ENCODE measurements around the gene MPG.

The MPG gene

GRCh38 chr16:114327-114726 is 36.3 kb downstream of the MPG start:
- H4K20me1 ChIP-seq (ENCODE audit: insufficient read depth): no peaks in the 10 kb centered on the region
- no peaks in the 10 kb centered on the region for H3K79me2 ChIP-seq (ENCODE audit: insufficient read depth, low read depth)
- no peak overlapping the region for H3K4me3 ChIP-seq (IDR thresholded peaks at IDR 0.05; ENCODE audit: insufficient read depth, low read depth, low read length)
- no peaks in the 10 kb centered on the region for H3K36me3 ChIP-seq (ENCODE audit: insufficient read depth)
- no peak overlapping the region for H2AFZ ChIP-seq (ENCODE audit: low read depth)
- no peaks in the 10 kb centered on the region for H3K27me3 ChIP-seq (ENCODE audit: insufficient read depth, low read depth)
- no peak for TF ChIP-seq CTCF (conservative IDR thresholded peaks at IDR 0.05; ENCODE audit: low read depth, low read length)
- H3K9ac ChIP-seq: no peak overlapping the region
- H3K4me1 ChIP-seq (ENCODE audit: low read depth, poor library complexity, severe bottlenecking): peaks cover 23% of the 10 kb centered on the region
- no peak overlapping the region for H3K4me2 ChIP-seq
- H3K27ac ChIP-seq: no peak overlapping the region

GRCh38 chr16:116015-116414 is 38.0 kb downstream of the MPG start:
- H3K27me3 ChIP-seq (ENCODE audit: insufficient read depth, low read depth): no peaks in the 10 kb centered on the region
- no peaks in the 10 kb centered on the region for H3K79me2 ChIP-seq (ENCODE audit: insufficient read depth, low read depth)
- H3K27ac ChIP-seq: no peak overlapping the region
- no peak overlapping the region for H3K9ac ChIP-seq
- TF ChIP-seq CTCF (conservative IDR thresholded peaks at IDR 0.05; ENCODE audit: low read depth, low read length): no peak
- H3K4me1 ChIP-seq (ENCODE audit: low read depth, poor library complexity, severe bottlenecking): peaks cover 23% of the 10 kb centered on the region
- no peak overlapping the region for H3K4me3 ChIP-seq (IDR thresholded peaks at IDR 0.05; ENCODE audit: insufficient read depth, low read depth, low read length)
- no peak overlapping the region for H2AFZ ChIP-seq (ENCODE audit: low read depth)
- peaks cover 3% of the 10 kb centered on the region; the same call in 1 of the 2 replicates for H4K20me1 ChIP-seq (ENCODE audit: insufficient read depth)
- no peak overlapping the region for H3K4me2 ChIP-seq
- H3K36me3 ChIP-seq (ENCODE audit: insufficient read depth): no peaks in the 10 kb centered on the region

- peaks cover 3% of the 10 kb centered on the region; the same call in 1 of the 2 replicates for H4K20me1 ChIP-seq (ENCODE audit: insufficient read depth)
- H3K4me3 ChIP-seq (IDR thresholded peaks at IDR 0.05; ENCODE audit: insufficient read depth, low read depth, low read length): no peak overlapping the region
- peak; percentile 95 for TF ChIP-seq CTCF (conservative IDR thresholded peaks at IDR 0.05; ENCODE audit: low read depth, low read length)
- no peak overlapping the region for H3K9ac ChIP-seq
- H3K27me3 ChIP-seq (ENCODE audit: insufficient read depth, low read depth): no peaks in the 10 kb centered on the region
- no peak overlapping the region for H3K4me2 ChIP-seq
- H2AFZ ChIP-seq (ENCODE audit: low read depth): no peak overlapping the region
- H3K4me1 ChIP-seq (ENCODE audit: low read depth, poor library complexity, severe bottlenecking): peaks cover 23% of the 10 kb centered on the region
- H3K36me3 ChIP-seq (ENCODE audit: insufficient read depth): no peaks in the 10 kb centered on the region
- H3K27ac ChIP-seq: no peak overlapping the region
- H3K79me2 ChIP-seq (ENCODE audit: insufficient read depth, low read depth): no peaks in the 10 kb centered on the region
Measured at GRCh38 chr16:117379-118365, 39.6 kb downstream of the MPG start.

GRCh38 chr16:118857-119256 is 40.8 kb downstream of the MPG start:
- TF ChIP-seq CTCF (conservative IDR thresholded peaks at IDR 0.05; ENCODE audit: low read depth, low read length): no peak
- Histone ChIP-seq H3K4me2 (no peak overlapping the region), H3K27ac (no peak overlapping the region), H3K79me2 (ENCODE audit: insufficient read depth, low read depth) (no peaks in the 10 kb centered on the region), H3K4me3 (IDR thresholded peaks at IDR 0.05; ENCODE audit: insufficient read depth, low read depth, low read length) (no peak overlapping the region), H3K4me1 (ENCODE audit: low read depth, poor library complexity, severe bottlenecking) (peaks cover 11% of the 10 kb centered on the region), H3K9ac (no peak overlapping the region), H2AFZ (ENCODE audit: low read depth) (no peak overlapping the region), H3K36me3 (ENCODE audit: insufficient read depth) (no peaks in the 10 kb centered on the region), H3K27me3 (ENCODE audit: insufficient read depth, low read depth) (no peaks in the 10 kb centered on the region), H4K20me1 (ENCODE audit: insufficient read depth) (peaks cover 3% of the 10 kb centered on the region; the same call in 1 of the 2 replicates)

Data from KMS-11 (cell line).